HFFc6 (cell line): ENCODE data around the gene CSTA. TPM values are rescaled to one million over a fixed set of nuclear protein-coding genes. Genes with fewer than 3 reads are reported as not detected.

ENCODE experiments used
- DNase-seq: peaks from one replicate; pipeline ENCODE4 v3.0.0-alpha.2; 2018
- H3K27ac Mint-ChIP-seq: 2 replicates; pipeline ENCODE4 v1.8.0; 2020; ENCODE audit warnings: mild to moderate bottlenecking, mixed read lengths
- H3K27me3 Mint-ChIP-seq: 2 replicates; pipeline ENCODE4 v1.8.0; 2021; ENCODE audit warnings: mild to moderate bottlenecking, moderate library complexity, mixed read lengths; ENCODE audit not compliant: insufficient read depth
- H3K36me3 Mint-ChIP-seq: 2 replicates; pipeline ENCODE4 v1.8.0; 2021; ENCODE audit warnings: low read depth, mixed read lengths
- H3K4me1 Mint-ChIP-seq: 2 replicates; pipeline ENCODE4 v1.8.0; 2020; ENCODE audit warnings: low read depth, mixed read lengths
- H3K4me3 Mint-ChIP-seq: 2 replicates; pipeline ENCODE4 v1.8.0; 2020; ENCODE audit warnings: mild to moderate bottlenecking, moderate library complexity, mixed read lengths
- H3K9me3 Mint-ChIP-seq: 2 replicates; pipeline ENCODE4 v1.8.0; 2020; ENCODE audit warnings: mild to moderate bottlenecking, mixed read lengths
- CTCF ChIP-seq: fragments of 200-600 bp; sonication (generic); IDR thresholded peaks from 2 replicates; pipeline ENCODE4 v1.5.0; 2021; ENCODE audit warnings: antibody characterized with exemption, mild to moderate bottlenecking
- long read RNA-seq: library from polyadenylated mRNA; unstranded; transcript quantifications from one replicate; pipeline ENCODE4 v2.0.0, GENCODE V29; 2019
- total RNA-seq, 6 experiments: library from RNA; stranded (reverse); fragmentation: NEBNext Ultra II Directional; extraction: Animal tissue kit (Norgen Biotek cat#: 25700); gene quantifications; 2 replicates in 1 of 6; 3 replicates in 5 of 6; pipeline ENCODE4 v1.2.3, GENCODE V29; 2021

Gene CSTA
- total RNA-seq, result under 1 TPM; 0.29 to 0.88 (median 0.49) TPM
- long read RNA-seq, partial matches to known transcripts, result 0 of 1 reads
- long read RNA-seq, other reads (novel, unspliced or antisense), result 1 of 1 reads

- no peak for DNase-seq
These were observed at the start of gene CSTA for GRCh38 chr3:122324871-122325323. Gene CSTA, plus strand, starts transcription at chr3:122325248. Its CDS starts 45 bp downstream, at chr3:122325293.

GRCh38 chr3:122281891-122282290 lies 43.2 kb upstream of the CSTA start:
- no peak overlapping the region for H3K27ac Mint-ChIP-seq
- H3K36me3 Mint-ChIP-seq, result no peaks in the 10 kb centered on the region
- no peaks in the 10 kb centered on the region for H3K4me1 Mint-ChIP-seq
- DNase-seq, result no peak
- H3K4me3 Mint-ChIP-seq, result no peak overlapping the region
- H3K27me3 Mint-ChIP-seq, result peaks cover 38% of the 10 kb centered on the region
- TF ChIP-seq CTCF, result no peak
- no peaks in the 10 kb centered on the region for H3K9me3 Mint-ChIP-seq

More at GRCh38 chr3:122324871-122325323, at the start of gene CSTA:
- H3K9me3 Mint-ChIP-seq, result no peaks in the 10 kb centered on the region
- no peak for TF ChIP-seq CTCF
- H3K4me1 Mint-ChIP-seq, result peaks cover 5% of the 10 kb centered on the region; the same call in 1 of the 2 replicates
- H3K4me3 Mint-ChIP-seq, result no peak within 1 kb of the TSS
- no peaks in the 10 kb centered on the region; the same call in none of the 2 replicates for H3K27me3 Mint-ChIP-seq
- H3K27ac Mint-ChIP-seq, result no peak within 1 kb of the TSS
- H3K36me3 Mint-ChIP-seq, result no peaks in the 10 kb centered on the region

GRCh38 chr3:122283796-122284445 lies 41.1 kb upstream of the CSTA start:
- H3K27me3 Mint-ChIP-seq, result peaks cover 32% of the 10 kb centered on the region
- H3K4me3 Mint-ChIP-seq, result no peak overlapping the region
- DNase-seq, result no peak
- H3K27ac Mint-ChIP-seq, result no peak overlapping the region
- no peaks in the 10 kb centered on the region for H3K9me3 Mint-ChIP-seq
- H3K4me1 Mint-ChIP-seq, result no peaks in the 10 kb centered on the region
- no peaks in the 10 kb centered on the region for H3K36me3 Mint-ChIP-seq
- TF ChIP-seq CTCF, result no peak

GRCh38 chr3:122284486-122284885 lies 40.6 kb upstream of the CSTA start:
- no peaks in the 10 kb centered on the region for H3K36me3 Mint-ChIP-seq
- H3K4me1 Mint-ChIP-seq, result no peaks in the 10 kb centered on the region
- H3K4me3 Mint-ChIP-seq, result no peak overlapping the region
- no peaks in the 10 kb centered on the region for H3K9me3 Mint-ChIP-seq
- TF ChIP-seq CTCF, result no peak
- H3K27ac Mint-ChIP-seq, result no peak overlapping the region
- DNase-seq, result no peak
- H3K27me3 Mint-ChIP-seq, result peaks cover 34% of the 10 kb centered on the region

- Mint-ChIP-seq H3K27me3 (peaks cover 11% of the 10 kb centered on the region), H3K4me3 (no peak overlapping the region), H3K27ac (no peak overlapping the region), H3K9me3 (no peaks in the 10 kb centered on the region), H3K4me1 (no peaks in the 10 kb centered on the region), H3K36me3 (no peaks in the 10 kb centered on the region)
- no peak for TF ChIP-seq CTCF
- DNase-seq, result no peak
These were observed 30.7 kb upstream of the CSTA start for GRCh38 chr3:122294359-122294758.
